HepG2 (cell line): ENCODE measurements around the gene UBE2U.

ENCODE experiments used
- NFYC ChIP-seq: IDR thresholded peaks from 2 replicates; pipeline ENCODE4 v1.6.1; 2016; ENCODE audit warnings: missing genetic modification reagents, missing compliant biosample characterization
- RAD21 ChIP-seq: fragments of 450-650 bp; formaldehyde crosslinking; IDR thresholded peaks from 2 replicates; pipeline ENCODE4 v1.5.0; 2020; ENCODE audit warnings: mild to moderate bottlenecking
- TF ChIP-seq, protein P1 (sequence below): sonication (generic); formaldehyde crosslinking; IDR thresholded peaks from 2 replicates; pipeline ENCODE4 v1.5.0; 2020; ENCODE audit warnings: mild to moderate bottlenecking, missing genetic modification reagents, moderate library complexity

GRCh38 chr1:64229307-64229706 is 25.9 kb downstream of the UBE2U start:
- TF ChIP-seq RAD21 (CRISPR knock-in tag) (no peak), NFYC (CRISPR knock-in tag) (no peak)
- TF ChIP-seq, protein P1, sequence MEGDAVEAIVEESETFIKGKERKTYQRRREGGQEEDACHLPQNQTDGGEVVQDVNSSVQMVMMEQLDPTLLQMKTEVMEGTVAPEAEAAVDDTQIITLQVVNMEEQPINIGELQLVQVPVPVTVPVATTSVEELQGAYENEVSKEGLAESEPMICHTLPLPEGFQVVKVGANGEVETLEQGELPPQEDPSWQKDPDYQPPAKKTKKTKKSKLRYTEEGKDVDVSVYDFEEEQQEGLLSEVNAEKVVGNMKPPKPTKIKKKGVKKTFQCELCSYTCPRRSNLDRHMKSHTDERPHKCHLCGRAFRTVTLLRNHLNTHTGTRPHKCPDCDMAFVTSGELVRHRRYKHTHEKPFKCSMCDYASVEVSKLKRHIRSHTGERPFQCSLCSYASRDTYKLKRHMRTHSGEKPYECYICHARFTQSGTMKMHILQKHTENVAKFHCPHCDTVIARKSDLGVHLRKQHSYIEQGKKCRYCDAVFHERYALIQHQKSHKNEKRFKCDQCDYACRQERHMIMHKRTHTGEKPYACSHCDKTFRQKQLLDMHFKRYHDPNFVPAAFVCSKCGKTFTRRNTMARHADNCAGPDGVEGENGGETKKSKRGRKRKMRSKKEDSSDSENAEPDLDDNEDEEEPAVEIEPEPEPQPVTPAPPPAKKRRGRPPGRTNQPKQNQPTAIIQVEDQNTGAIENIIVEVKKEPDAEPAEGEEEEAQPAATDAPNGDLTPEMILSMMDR (CRISPR knock-in tag) = no peak
